OCI-M1 (cell line): ENCODE measurements around the gene PLEKHA5.

Experiments
- DNase-seq: peaks from one replicate; lab custom pipeline; 2025; lab: John Stamatoyannopoulos, UW

PLEKHA5 gene

GRCh38 chr12:19234171-19234704 is 104.7 kb downstream of the PLEKHA5 start:
- DNase-seq = peak; percentile 46

- peak; percentile 21 for DNase-seq
Measured at GRCh38 chr12:19234981-19235871, 105.7 kb downstream of the PLEKHA5 start.

GRCh38 chr12:19236656-19237055 is 107.1 kb downstream of the PLEKHA5 start:
- peak; percentile 17 for DNase-seq

GRCh38 chr12:19238540-19238939 is 109.0 kb downstream of the PLEKHA5 start:
- DNase-seq = no peak

- no peak for DNase-seq
Measured at GRCh38 chr12:19239102-19239501, 109.6 kb downstream of the PLEKHA5 start.

GRCh38 chr12:19239616-19240234 is 110.2 kb downstream of the PLEKHA5 start:
- no peak for DNase-seq

GRCh38 chr12:19242581-19242980 is 113.0 kb downstream of the PLEKHA5 start:
- DNase-seq = no peak

- no peak for DNase-seq
Measured at GRCh38 chr12:19243551-19243950, 114.0 kb downstream of the PLEKHA5 start.

GRCh38 chr12:19244312-19244711 is 114.8 kb downstream of the PLEKHA5 start:
- DNase-seq = no peak

GRCh38 chr12:19245106-19245505 is 115.6 kb downstream of the PLEKHA5 start:
- no peak for DNase-seq

- DNase-seq = no peak
Measured at GRCh38 chr12:19245666-19246065, 116.1 kb downstream of the PLEKHA5 start.

GRCh38 chr12:19246933-19247332 is 117.4 kb downstream of the PLEKHA5 start:
- no peak for DNase-seq

GRCh38 chr12:19248929-19249602 is 119.5 kb downstream of the PLEKHA5 start:
- DNase-seq = no peak

GRCh38 chr12:19251481-19252132 is 122.1 kb downstream of the PLEKHA5 start:
- DNase-seq = no peak

GRCh38 chr12:19260135-19260534 is 130.6 kb downstream of the PLEKHA5 start:
- DNase-seq = no peak

- no peak for DNase-seq
Measured at GRCh38 chr12:19261773-19262172, 132.2 kb downstream of the PLEKHA5 start.

- no peak for DNase-seq
Measured at GRCh38 chr12:19263672-19264071, 134.1 kb downstream of the PLEKHA5 start.

GRCh38 chr12:19273482-19274330 is 144.2 kb downstream of the PLEKHA5 start:
- peak; percentile 88 for DNase-seq

GRCh38 chr12:19276767-19277166 is 147.2 kb downstream of the PLEKHA5 start:
- no peak for DNase-seq

- no peak for DNase-seq
Measured at GRCh38 chr12:19277711-19278110, 148.2 kb downstream of the PLEKHA5 start.

- DNase-seq = no peak
Measured at GRCh38 chr12:19278407-19278806, 148.9 kb downstream of the PLEKHA5 start.
